ENCODE results near the gene ANTXRL. TPM values are rescaled to one million over a fixed set of nuclear protein-coding genes. Genes with fewer than 3 reads are reported as not detected.

ANTXRL gene
- total and polyA plus RNA-seq, 2 of the 8 experiments (the other 6 are each of a cell fraction or from before 2014, with no cell fraction given) = not detected

GRCh38 chr10:46277840-46278239, 9.0 kb upstream of the ANTXRL start:
- Histone ChIP-seq H3K4me3 (ENCODE audit: extremely low read depth in 1 of 4, insufficient read depth in 2 of 4, low read depth in 3 of 4, low read length in 4 of 4) (no peak overlapping the region), H2BK20ac (ENCODE audit: low read length) (no peak overlapping the region), H3K27ac (ENCODE audit: low read depth, low read length) (no peak overlapping the region), H4K5ac (ENCODE audit: insufficient read length, low read depth, low read length) (no peak overlapping the region), H2BK12ac (ENCODE audit: low read depth, low read length) (no peak overlapping the region), H3K23me2 (ENCODE audit: low read depth, low read length) (peaks cover 7% of the 10 kb centered on the region; the same call in 1 of the 2 replicates), H3K18ac (ENCODE audit: extremely low read depth, low read length) (no peak overlapping the region), H3K23ac (ENCODE audit: insufficient read length) (no peak overlapping the region), H4K8ac (ENCODE audit: extremely low read depth, insufficient read depth, low read length) (no peak overlapping the region), H3K27me3 (replicated peaks in 1 of 4; ENCODE audit: control insufficient read depth in 3 of 4, extremely low read depth in 1 of 4, insufficient read depth in 3 of 4, low read length in 3 of 4) (peaks cover 7 to 14% (median 13%) of the 10 kb centered on the region in 4 experiments), H3K36me3 (ENCODE audit: control insufficient read depth in 2 of 4, insufficient read depth in 4 of 4, low read length in 3 of 4) (no peaks in the 10 kb centered on the region), H3K79me2 (ENCODE audit: control insufficient read depth in 1 of 2, insufficient read depth in 2 of 2, low read length in 2 of 2) (no peaks in the 10 kb centered on the region), H4K20me1 (replicated peaks in 1 of 2; ENCODE audit: control insufficient read depth in 1 of 2, insufficient read depth in 2 of 2, low read length in 2 of 2) (no peaks in the 10 kb centered on the region), H4K91ac (replicated peaks; ENCODE audit: insufficient read length, low read length) (no peak overlapping the region), H3K4me2 (ENCODE audit: insufficient read depth in 1 of 2, low read depth in 2 of 2, low read length in 2 of 2) (no peak overlapping the region), H2BK5ac (ENCODE audit: low read depth, low read length) (no peak overlapping the region), H3K9me3 (ENCODE audit: insufficient read depth in 2 of 2, low read depth in 1 of 2, low read length in 1 of 2) (no peaks in the 10 kb centered on the region), H2AFZ (ENCODE audit: low read length) (no peak overlapping the region), H2BK120ac (replicated peaks; ENCODE audit: low read depth, low read length) (no peak overlapping the region), H2BK15ac (ENCODE audit: low read length) (no peak overlapping the region), H2AK5ac (ENCODE audit: low read depth, low read length) (no peak overlapping the region), H3K4ac (replicated peaks; ENCODE audit: insufficient read length, low read depth, low read length) (no peak overlapping the region), H3K9ac (replicated peaks in 1 of 4; ENCODE audit: extremely low read depth in 1 of 4, low read depth in 3 of 4, low read length in 3 of 4) (no peak overlapping the region), H3K56ac (replicated peaks; ENCODE audit: insufficient read length, low read depth, low read length) (no peak overlapping the region), H3K4me1 (replicated peaks in 1 of 4; ENCODE audit: control insufficient read depth in 3 of 4, insufficient read depth in 4 of 4, low read length in 3 of 4) (no peaks in the 10 kb centered on the region; a peak in 2 of 7 replicates), H3K79me1 (ENCODE audit: low read depth, low read length) (no peaks in the 10 kb centered on the region), H3K14ac (ENCODE audit: insufficient read length) (no peak overlapping the region)
- ChIA-PET CTCF (ENCODE audit: partially characterized antibody) (no interaction called here), POLR2A (ENCODE audit: partially characterized antibody) (no interaction called here)
- WGBS, 2 experiments (ENCODE audit: extremely low coverage in 1 of 2, insufficient coverage in 1 of 2, insufficient read length in 1 of 2, insufficient replicate concordance in 2 of 2, low coverage in 1 of 2, low lambda C conversion rate in 2 of 2, missing lambda C conversion rate in 1 of 2) = 87% methylated on average over 2 of the region's 2 CpGs; no CpG with 5 or more reads in 1 of the 2 experiments
- TF ChIP-seq JUN (IDR thresholded peaks at IDR 0.05; ENCODE audit: low read depth, low read length) = no peak
- TF ChIP-seq FOSL1 (IDR thresholded peaks at IDR 0.05; ENCODE audit: insufficient read depth, low read depth, low read length) = no peak
- no peak for TF ChIP-seq NANOG (IDR thresholded peaks at IDR 0.05; ENCODE audit: insufficient read depth, low read depth, low read length, poor library complexity, severe bottlenecking)
- TF ChIP-seq SP4 (IDR thresholded peaks at IDR 0.05; ENCODE audit: low read length) = no peak
- TF ChIP-seq CEBPB (IDR thresholded peaks at IDR 0.05; ENCODE audit: low read depth, low read length) = no peak
- no peak for TF ChIP-seq BCL11A (IDR thresholded peaks at IDR 0.05; ENCODE audit: low read depth in 2 of 2, low read length in 2 of 2)
- TF ChIP-seq TCF12 (IDR thresholded peaks at IDR 0.05; ENCODE audit: low read depth, low read length) = no peak
- no peak for TF ChIP-seq USF2 (IDR thresholded peaks at IDR 0.05; ENCODE audit: low read length)
- no peak for TF ChIP-seq HDAC6 (IDR thresholded peaks at IDR 0.05; ENCODE audit: low read depth, low read length)
- no peak for TF ChIP-seq JUND (IDR thresholded peaks at IDR 0.05; ENCODE audit: low read length)
- TF ChIP-seq SP1 (IDR thresholded peaks at IDR 0.05; ENCODE audit: low read depth, low read length) = no peak
- TF ChIP-seq TBP (IDR thresholded peaks at IDR 0.05; ENCODE audit: low read depth, low read length) = no peak
- DNase-seq (ENCODE audit: low read depth in 1 of 2, low spot score in 2 of 2) (no peak), FAIRE-seq (no peak)

Data from H1 (cell line).